Stomach (tissue), 9 donors: ENCODE measurements around the gene APOL3. TPM values are rescaled to one million over a fixed set of nuclear protein-coding genes. Genes with fewer than 3 reads are reported as not detected.

Experiments used
- DNase-seq, 2 donors: peaks; one replicate each; pipeline versions ENCODE4 v3.0.0 to v3.0.0-alpha.2; 2013 to 2019
- H3K27ac ChIP-seq, 5 donors: fragments of 200-600 bp in 4 of 5; sonication (generic) in 4 of 5; one replicate each; pipeline ENCODE4 v1.5.1; 2013 to 2019; ENCODE audit warnings: mild to moderate bottlenecking in 1 of 5, moderate library complexity in 1 of 5
- H3K27me3 ChIP-seq, 3 donors: fragments of 200-600 bp; sonication (generic); one replicate each; pipeline ENCODE4 v1.5.1; 2017 to 2019; ENCODE audit warnings: mixed run types in 1 of 3
- H3K36me3 ChIP-seq, 4 donors: fragments of 200-600 bp; sonication (generic); 1 replicate in 3 of 4; 2 replicates in 1 of 4; pipeline ENCODE4 v1.5.1; 2016 to 2019
- H3K4me1 ChIP-seq, 4 donors: fragments of 200-600 bp; sonication (generic); one replicate each; pipeline ENCODE4 v1.5.1; 2016 to 2019
- H3K4me3 ChIP-seq, 4 donors: fragments of 200-600 bp; sonication (generic) in 3 of 4; one replicate each; pipeline ENCODE4 v1.5.1; 2016 to 2019; ENCODE audit warnings: mild to moderate bottlenecking in 1 of 4
- H3K9me3 ChIP-seq, 4 donors: fragments of 200-600 bp; sonication (generic); one replicate each; pipeline ENCODE4 v1.5.1; 2016 to 2019
- EP300 ChIP-seq: sonication (generic); formaldehyde crosslinking; IDR thresholded peaks from one replicate; pipeline ENCODE4 v1.6.1; 2017; ENCODE audit warnings: antibody characterized with exemption
- POLR2A ChIP-seq, 4 donors: fragments of 450-650 bp; IDR thresholded peaks; one replicate each; pipeline ENCODE4 v1.6.1; 2016; ENCODE audit warnings: antibody characterized with exemption in 4 of 4, control low read depth in 2 of 4, mild to moderate bottlenecking in 1 of 4, moderate library complexity in 1 of 4
- POLR2AphosphoS5 ChIP-seq, 3 donors: sonication (generic); formaldehyde crosslinking; IDR thresholded peaks; one replicate each; pipeline ENCODE4 v1.6.1; 2016; ENCODE audit warnings: antibody characterized with exemption in 3 of 3
- WGBS, 5 donors: extraction: QIAGEN DNeasy Blood & Tissue Kit in 3 of 5; methylation state at CpG; one replicate each; pipeline versions ENCODE4 v1.1.5 to v1.1.7; 2013 to 2018; 5-methylcytosine and 5-hydroxymethylcytosine counted together
- intact Hi-C: fragments of 100-400 bp; cut with DNase I; formaldehyde crosslinking; loops from one replicate; pipeline ENCODE4 v1.15.1; 2023; ENCODE audit warnings: low total_unique reads
- polyA plus RNA-seq, 3 donors: library from polyadenylated mRNA; stranded (reverse); fragments of 200-250 nt; gene quantifications; one replicate each; pipeline ENCODE4 v1.2.3, GENCODE V29; 2013
- total RNA-seq, 5 donors: library from RNA; depleted of rRNA; stranded (reverse); fragments of >200 nt; gene quantifications; one replicate each; pipeline versions ENCODE4 v1.1.0 to v1.2.3, GENCODE V29; 2014 to 2016
- TF ChIP-seq, protein P1 (sequence below), 7 experiments: fragments of 450-650 bp in 4 of 7; fragments of 200-600 bp in 3 of 7; sonication (generic) in 3 of 7; IDR thresholded peaks; one replicate each; pipeline ENCODE4 v1.5.1; 2016 to 2019; ENCODE audit warnings: antibody characterized with exemption in 7 of 7, control low read depth in 2 of 7, mild to moderate bottlenecking in 1 of 7
- donor health status: healthy with polysubstance abuse.
- donor health status: Bipolar disorder and iron deficiency.
- donor health status: healthy.

The APOL3 gene
- total and polyA plus RNA-seq, 8 donors, result 2.9 to 29.9 (median 15.6) TPM; not detected in 1

DNA sequence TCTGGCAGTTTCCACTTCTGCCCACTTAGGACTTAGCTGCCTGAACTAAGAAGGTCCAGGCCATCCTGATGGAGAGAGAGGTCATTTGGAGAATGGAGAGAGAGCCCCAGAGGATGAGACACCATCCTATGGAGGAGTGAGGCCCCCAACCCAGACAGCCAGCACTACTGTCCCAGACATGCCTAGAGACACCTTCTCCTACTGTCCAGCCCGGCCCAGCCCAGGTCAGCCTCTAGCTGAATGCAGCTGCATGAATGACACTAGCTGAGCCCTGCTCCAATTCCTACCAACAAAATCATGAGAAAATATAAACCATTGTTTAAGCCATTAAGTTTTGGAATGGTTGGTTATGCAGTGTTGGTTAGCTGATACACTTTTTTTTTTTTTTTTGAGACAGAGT, 47.4 kb downstream of the APOL3 start:
- Histone ChIP-seq H3K27ac (no peak overlapping the region), H3K36me3 (no peaks in the 10 kb centered on the region), H3K9me3 (no peaks in the 10 kb centered on the region), H3K27me3 (peaks cover 0 to 8% (median 0%) of the 10 kb centered on the region in 3 donors), H3K4me1 (peaks cover 0 to 6% (median 0%) of the 10 kb centered on the region in 4 donors), H3K4me3 (no peak overlapping the region)
- no peak for TF ChIP-seq POLR2A (IDR thresholded peaks at IDR 0.05)
- no peak for TF ChIP-seq EP300
- TF ChIP-seq, protein P1, sequence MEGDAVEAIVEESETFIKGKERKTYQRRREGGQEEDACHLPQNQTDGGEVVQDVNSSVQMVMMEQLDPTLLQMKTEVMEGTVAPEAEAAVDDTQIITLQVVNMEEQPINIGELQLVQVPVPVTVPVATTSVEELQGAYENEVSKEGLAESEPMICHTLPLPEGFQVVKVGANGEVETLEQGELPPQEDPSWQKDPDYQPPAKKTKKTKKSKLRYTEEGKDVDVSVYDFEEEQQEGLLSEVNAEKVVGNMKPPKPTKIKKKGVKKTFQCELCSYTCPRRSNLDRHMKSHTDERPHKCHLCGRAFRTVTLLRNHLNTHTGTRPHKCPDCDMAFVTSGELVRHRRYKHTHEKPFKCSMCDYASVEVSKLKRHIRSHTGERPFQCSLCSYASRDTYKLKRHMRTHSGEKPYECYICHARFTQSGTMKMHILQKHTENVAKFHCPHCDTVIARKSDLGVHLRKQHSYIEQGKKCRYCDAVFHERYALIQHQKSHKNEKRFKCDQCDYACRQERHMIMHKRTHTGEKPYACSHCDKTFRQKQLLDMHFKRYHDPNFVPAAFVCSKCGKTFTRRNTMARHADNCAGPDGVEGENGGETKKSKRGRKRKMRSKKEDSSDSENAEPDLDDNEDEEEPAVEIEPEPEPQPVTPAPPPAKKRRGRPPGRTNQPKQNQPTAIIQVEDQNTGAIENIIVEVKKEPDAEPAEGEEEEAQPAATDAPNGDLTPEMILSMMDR (IDR thresholded peaks at IDR 0.05), result no peak
- TF ChIP-seq POLR2AphosphoS5 (IDR thresholded peaks at IDR 0.05), result no peak
- 79 to 100% (median 95%) methylated on average over 1 of the region's 1 CpG for WGBS, 5 donors
- no peak for DNase-seq
- intact Hi-C loops, result no loop called here

DNA sequence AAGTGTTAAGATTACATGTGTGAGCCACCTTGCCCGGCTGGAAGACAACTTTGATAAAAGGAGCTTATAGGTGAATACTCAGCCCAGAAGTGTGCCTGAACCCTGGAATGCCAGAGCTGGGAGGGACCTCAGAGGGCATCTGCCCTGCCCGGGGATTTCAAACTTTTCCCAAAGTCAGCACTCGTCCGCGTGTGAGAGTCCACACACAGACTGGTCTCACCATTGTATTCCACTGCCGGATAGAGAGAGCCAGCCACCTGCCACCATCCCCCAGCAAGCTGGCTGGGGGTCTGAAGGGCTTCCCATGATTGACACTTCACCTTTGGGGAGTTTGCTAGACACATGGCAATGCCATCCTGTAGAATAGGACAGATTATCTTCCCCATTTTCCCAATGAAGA, 49.2 kb downstream of the APOL3 start:
- 83 to 96% (median 85%) methylated on average over 6 of the region's 6 CpGs for WGBS, 5 donors
- DNase-seq, result no peak
- H3K4me1 ChIP-seq, result peaks cover 0 to 6% (median 0%) of the 10 kb centered on the region in 4 donors
- no peaks in the 10 kb centered on the region for H3K9me3 ChIP-seq
- TF ChIP-seq POLR2A (IDR thresholded peaks at IDR 0.05) (no peak), POLR2AphosphoS5 (IDR thresholded peaks at IDR 0.05) (no peak), EP300 (no peak)
- TF ChIP-seq, protein P1 (IDR thresholded peaks at IDR 0.05), result no peak
- no peak overlapping the region for H3K27ac ChIP-seq
- H3K36me3 ChIP-seq, result no peaks in the 10 kb centered on the region
- intact Hi-C loops, result no loop called here
- no peak overlapping the region for H3K4me3 ChIP-seq
- peaks cover 0 to 8% (median 0%) of the 10 kb centered on the region in 3 donors for H3K27me3 ChIP-seq

DNA sequence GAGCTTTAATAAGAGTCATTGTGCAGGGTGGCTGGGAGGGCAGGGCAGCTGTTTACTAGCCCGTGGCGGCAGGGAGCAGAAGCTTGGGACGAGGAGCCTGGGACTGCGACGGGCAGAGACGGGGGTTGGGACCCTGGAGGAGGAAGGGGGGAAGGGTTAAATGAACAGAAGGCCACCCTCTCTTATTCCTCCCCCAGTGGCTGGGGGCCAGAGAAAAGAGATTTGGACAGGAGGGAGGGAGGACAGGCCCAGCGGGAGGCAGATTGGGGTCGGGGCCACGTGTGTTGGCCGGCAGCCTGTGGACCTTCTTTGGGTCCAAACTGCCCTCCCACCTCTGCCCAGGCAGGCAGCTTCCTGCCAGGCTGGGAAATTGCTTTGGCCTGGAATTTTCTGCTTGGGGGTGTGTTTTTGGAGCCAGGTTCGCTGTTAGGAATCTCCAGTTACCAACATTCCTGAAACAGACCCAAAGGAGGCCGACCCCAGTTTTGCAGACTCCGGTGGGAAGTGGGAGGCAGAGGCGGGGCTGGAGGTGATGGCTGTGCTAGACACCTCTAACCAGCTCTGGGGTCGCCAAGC, 50.2 kb downstream of the APOL3 start:
- H3K4me3 ChIP-seq, result no peak overlapping the region
- intact Hi-C loops, result no loop called here
- H3K9me3 ChIP-seq, result no peaks in the 10 kb centered on the region
- TF ChIP-seq POLR2AphosphoS5 (IDR thresholded peaks at IDR 0.05) (no peak), EP300 (no peak), POLR2A (IDR thresholded peaks at IDR 0.05) (no peak)
- TF ChIP-seq, protein P1 (IDR thresholded peaks at IDR 0.05), result no peak
- WGBS, 5 donors, result 40 to 68% (median 59%) methylated on average over 12 to 15 of the region's 15 CpGs
- peak in 1 of 2 donors; percentile 33 for DNase-seq
- peaks cover 0 to 6% (median 0%) of the 10 kb centered on the region in 4 donors for H3K4me1 ChIP-seq
- peaks cover 0 to 8% (median 0%) of the 10 kb centered on the region in 3 donors for H3K27me3 ChIP-seq
- H3K27ac ChIP-seq, result no peak overlapping the region
- no peaks in the 10 kb centered on the region for H3K36me3 ChIP-seq

DNA sequence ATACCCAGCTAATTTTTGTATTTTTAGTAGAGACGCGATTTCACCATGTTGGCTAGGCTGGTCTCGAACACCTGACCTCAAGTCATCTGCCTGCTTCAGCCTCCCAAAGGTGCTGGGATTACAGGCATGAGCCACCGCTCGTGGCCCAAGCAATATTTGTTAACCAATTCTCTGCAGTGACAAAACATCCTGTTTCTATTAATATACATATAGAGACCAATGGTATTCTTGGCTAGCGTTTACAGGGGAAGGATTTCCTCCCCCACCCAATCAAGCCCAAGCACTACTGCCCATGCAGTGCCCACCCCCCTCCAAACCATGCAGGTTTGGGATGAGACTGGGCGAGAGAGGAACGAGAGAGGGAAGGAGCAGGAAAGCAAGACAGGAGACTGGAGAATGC, 53.1 kb downstream of the APOL3 start:
- intact Hi-C loops, result no loop called here
- no peak for DNase-seq
- Histone ChIP-seq H3K9me3 (no peaks in the 10 kb centered on the region), H3K27ac (no peak overlapping the region), H3K27me3 (peaks cover 0 to 8% (median 0%) of the 10 kb centered on the region in 3 donors), H3K36me3 (no peaks in the 10 kb centered on the region), H3K4me1 (peaks cover 0 to 6% (median 0%) of the 10 kb centered on the region in 4 donors), H3K4me3 (no peak overlapping the region)
- TF ChIP-seq POLR2AphosphoS5 (IDR thresholded peaks at IDR 0.05), result no peak
- TF ChIP-seq POLR2A (IDR thresholded peaks at IDR 0.05), result no peak
- TF ChIP-seq, protein P1 (IDR thresholded peaks at IDR 0.05), result no peak
- TF ChIP-seq EP300, result no peak
- WGBS, 5 donors, result 55 to 69% (median 61%) methylated on average over 7 to 8 of the region's 8 CpGs
